ENCODE results near the gene FPR1.
A peak's percentile ranks its signal among the peaks of the same experiment; 100 is the strongest.

FPR1 gene

GRCh38 chr19:51735759-51736449 is 15.8 kb downstream of the FPR1 start:
- DNase-seq, result no peak

- DNase-seq, result no peak
Observed at GRCh38 chr19:51733742-51734522, 17.7 kb downstream of the FPR1 start.

GRCh38 chr19:51729781-51730180 is 21.9 kb downstream of the FPR1 start:
- DNase-seq, result no peak

GRCh38 chr19:51727349-51727880 is 24.3 kb downstream of the FPR1 start:
- no peak for DNase-seq

- DNase-seq, result no peak
Observed at GRCh38 chr19:51726049-51726448, 25.6 kb downstream of the FPR1 start.

GRCh38 chr19:51724543-51724942 is 27.1 kb downstream of the FPR1 start:
- DNase-seq, result no peak

GRCh38 chr19:51722492-51722891 is 29.2 kb downstream of the FPR1 start:
- DNase-seq, result no peak

- no peak for DNase-seq
Observed at GRCh38 chr19:51721905-51722304, 29.8 kb downstream of the FPR1 start.

GRCh38 chr19:51719251-51719988 is 32.3 kb downstream of the FPR1 start:
- no peak for DNase-seq

- DNase-seq, result no peak
Observed at GRCh38 chr19:51716925-51717324, 34.8 kb downstream of the FPR1 start.

GRCh38 chr19:51715850-51716249 is 35.8 kb downstream of the FPR1 start:
- no peak for DNase-seq

GRCh38 chr19:51714848-51715247 is 36.8 kb downstream of the FPR1 start:
- no peak for DNase-seq

GRCh38 chr19:51713319-51714285 is 38.1 kb downstream of the FPR1 start:
- no peak for DNase-seq

GRCh38 chr19:51712461-51713081 is 39.1 kb downstream of the FPR1 start:
- peak; percentile 10 for DNase-seq

GRCh38 chr19:51711702-51712101 is 40.0 kb downstream of the FPR1 start:
- no peak for DNase-seq

GRCh38 chr19:51710163-51710562 is 41.5 kb downstream of the FPR1 start:
- no peak for DNase-seq

GRCh38 chr19:51709575-51709974 is 42.1 kb downstream of the FPR1 start:
- DNase-seq, result no peak

- DNase-seq, result no peak
Observed at GRCh38 chr19:51708811-51709210, 42.9 kb downstream of the FPR1 start.

GRCh38 chr19:51706885-51707284 is 44.8 kb downstream of the FPR1 start:
- no peak for DNase-seq

GRCh38 chr19:51706296-51706695 is 45.4 kb downstream of the FPR1 start:
- DNase-seq, result no peak

- DNase-seq, result no peak
Observed at GRCh38 chr19:51704626-51705025, 47.1 kb downstream of the FPR1 start.
